ENCODE results near the gene FKRP. TPM values are rescaled to one million over a fixed set of nuclear protein-coding genes. Genes with fewer than 3 reads are reported as not detected.

The FKRP gene
- total RNA-seq, 1 donor from 2014 or later: 37.7 TPM

DNA sequence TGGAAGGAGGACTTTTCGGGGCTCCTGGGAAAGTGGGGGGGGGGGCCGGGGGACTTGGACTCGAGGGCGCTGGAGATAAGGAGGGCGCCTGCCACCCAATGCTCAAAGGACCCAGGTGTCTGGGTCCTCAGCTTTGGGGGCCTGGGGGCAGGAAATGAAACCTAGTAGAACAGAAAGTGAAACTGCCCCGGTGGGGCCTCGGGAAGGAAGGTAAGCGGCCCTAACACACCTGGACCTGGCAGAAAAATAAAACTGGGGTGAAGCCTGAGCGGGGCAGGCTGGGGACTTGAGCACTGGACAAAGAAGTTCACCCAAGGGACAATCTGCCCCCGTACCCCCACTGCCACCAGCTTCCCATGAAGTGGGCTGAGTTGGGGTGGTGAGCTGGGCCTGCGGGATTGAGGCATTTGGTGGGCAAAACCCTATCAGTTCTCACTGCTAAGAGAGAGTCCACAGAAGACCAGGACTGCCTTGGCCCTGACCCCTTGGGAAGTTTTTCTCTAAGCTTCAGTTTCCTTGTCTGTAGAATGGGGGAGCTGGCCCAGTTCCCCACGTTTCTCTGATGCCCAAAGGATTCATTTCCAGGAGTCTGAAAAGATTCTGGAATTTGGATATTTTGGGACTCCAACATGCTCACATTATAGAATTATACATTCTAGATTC lies 31.3 kb upstream of the FKRP start:
- no peak for DNase-seq (ENCODE audit: extremely low spot score, unreplicated experiment)
- H3K4me1 Mint-ChIP-seq (ENCODE audit: unreplicated experiment): peaks cover 30% of the 10 kb centered on the region
- H3K27ac Mint-ChIP-seq (ENCODE audit: unreplicated experiment): peak overlapping the region; percentile 93
- no peaks in the 10 kb centered on the region for H3K27me3 Mint-ChIP-seq (ENCODE audit: unreplicated experiment)
- TF ChIP-seq, protein P1, sequence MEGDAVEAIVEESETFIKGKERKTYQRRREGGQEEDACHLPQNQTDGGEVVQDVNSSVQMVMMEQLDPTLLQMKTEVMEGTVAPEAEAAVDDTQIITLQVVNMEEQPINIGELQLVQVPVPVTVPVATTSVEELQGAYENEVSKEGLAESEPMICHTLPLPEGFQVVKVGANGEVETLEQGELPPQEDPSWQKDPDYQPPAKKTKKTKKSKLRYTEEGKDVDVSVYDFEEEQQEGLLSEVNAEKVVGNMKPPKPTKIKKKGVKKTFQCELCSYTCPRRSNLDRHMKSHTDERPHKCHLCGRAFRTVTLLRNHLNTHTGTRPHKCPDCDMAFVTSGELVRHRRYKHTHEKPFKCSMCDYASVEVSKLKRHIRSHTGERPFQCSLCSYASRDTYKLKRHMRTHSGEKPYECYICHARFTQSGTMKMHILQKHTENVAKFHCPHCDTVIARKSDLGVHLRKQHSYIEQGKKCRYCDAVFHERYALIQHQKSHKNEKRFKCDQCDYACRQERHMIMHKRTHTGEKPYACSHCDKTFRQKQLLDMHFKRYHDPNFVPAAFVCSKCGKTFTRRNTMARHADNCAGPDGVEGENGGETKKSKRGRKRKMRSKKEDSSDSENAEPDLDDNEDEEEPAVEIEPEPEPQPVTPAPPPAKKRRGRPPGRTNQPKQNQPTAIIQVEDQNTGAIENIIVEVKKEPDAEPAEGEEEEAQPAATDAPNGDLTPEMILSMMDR (IDR thresholded peaks at IDR 0.05): no peak
- H3K9me3 Mint-ChIP-seq (ENCODE audit: unreplicated experiment): no peaks in the 10 kb centered on the region
- peak overlapping the region; percentile 93 for H3K4me3 Mint-ChIP-seq (ENCODE audit: unreplicated experiment)
- peaks cover 3% of the 10 kb centered on the region for H3K36me3 Mint-ChIP-seq (ENCODE audit: unreplicated experiment)

DNA sequence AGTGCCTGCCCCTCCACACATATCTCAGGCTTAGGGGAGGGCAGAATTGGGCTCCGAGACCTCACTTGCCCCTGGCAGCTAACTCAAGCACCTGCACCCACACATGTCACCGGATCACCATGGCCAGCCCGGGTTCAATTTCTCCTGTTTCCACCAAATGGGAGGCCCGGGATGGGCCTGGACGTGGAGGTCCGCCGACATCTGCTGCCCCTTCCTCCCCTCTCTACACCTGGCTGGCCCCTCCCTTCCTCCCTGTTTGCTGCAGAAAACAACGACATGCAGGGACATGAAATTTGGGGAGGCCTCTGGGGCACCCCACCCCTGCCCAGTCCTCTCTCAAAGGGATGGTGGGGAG lies 30.3 kb upstream of the FKRP start:
- Mint-ChIP-seq H3K9me3 (ENCODE audit: unreplicated experiment) (no peaks in the 10 kb centered on the region), H3K27ac (ENCODE audit: unreplicated experiment) (peak overlapping the region; percentile 93), H3K27me3 (ENCODE audit: unreplicated experiment) (no peaks in the 10 kb centered on the region), H3K4me3 (ENCODE audit: unreplicated experiment) (peak overlapping the region; percentile 93), H3K36me3 (ENCODE audit: unreplicated experiment) (peaks cover 3% of the 10 kb centered on the region), H3K4me1 (ENCODE audit: unreplicated experiment) (peaks cover 30% of the 10 kb centered on the region)
- TF ChIP-seq, protein P1 (IDR thresholded peaks at IDR 0.05): no peak
- no peak for DNase-seq (ENCODE audit: extremely low spot score, unreplicated experiment)

DNA sequence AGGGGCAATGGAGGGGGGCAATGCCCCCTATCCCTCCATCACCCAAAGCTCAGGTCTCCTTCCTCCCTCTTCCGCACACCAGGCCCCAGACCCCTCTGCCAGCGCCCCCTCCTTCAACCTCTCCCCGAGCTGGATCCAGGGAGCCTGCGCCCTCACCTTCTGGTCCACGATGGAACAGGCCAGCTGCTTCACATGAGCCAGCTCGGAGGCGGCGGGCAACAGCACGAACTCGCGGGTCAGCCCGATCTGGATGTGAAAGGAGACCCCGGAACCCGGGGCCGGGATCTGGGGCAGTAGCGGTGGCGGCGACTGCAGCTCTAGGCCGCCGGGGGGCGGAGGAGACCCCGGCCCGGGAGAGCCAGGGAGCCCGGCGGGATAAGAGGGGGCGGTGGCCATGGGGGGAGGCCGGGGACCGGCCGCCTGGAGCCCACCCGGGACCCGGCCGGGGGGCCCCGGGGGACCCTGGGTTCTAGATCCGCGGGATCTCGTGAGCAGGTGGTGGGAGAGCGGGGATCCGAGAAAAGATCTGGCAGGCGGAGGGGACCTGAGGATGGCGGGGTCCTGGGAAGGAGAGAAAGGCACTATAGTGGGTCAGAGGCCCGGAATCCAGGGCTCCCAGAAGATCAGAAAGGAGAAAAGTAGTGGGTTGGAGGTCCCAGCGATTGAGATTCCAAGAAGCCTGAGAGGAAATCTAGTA lies 29.7 kb upstream of the FKRP start:
- TF ChIP-seq, protein P1 (IDR thresholded peaks at IDR 0.05): peak; percentile 31
- DNase-seq (ENCODE audit: extremely low spot score, unreplicated experiment): no peak
- Mint-ChIP-seq H3K4me3 (ENCODE audit: unreplicated experiment) (peak overlapping the region; percentile 93), H3K27me3 (ENCODE audit: unreplicated experiment) (no peaks in the 10 kb centered on the region), H3K9me3 (ENCODE audit: unreplicated experiment) (no peaks in the 10 kb centered on the region), H3K36me3 (ENCODE audit: unreplicated experiment) (peaks cover 4% of the 10 kb centered on the region), H3K27ac (ENCODE audit: unreplicated experiment) (peak overlapping the region; percentile 93), H3K4me1 (ENCODE audit: unreplicated experiment) (peaks cover 30% of the 10 kb centered on the region)

DNA sequence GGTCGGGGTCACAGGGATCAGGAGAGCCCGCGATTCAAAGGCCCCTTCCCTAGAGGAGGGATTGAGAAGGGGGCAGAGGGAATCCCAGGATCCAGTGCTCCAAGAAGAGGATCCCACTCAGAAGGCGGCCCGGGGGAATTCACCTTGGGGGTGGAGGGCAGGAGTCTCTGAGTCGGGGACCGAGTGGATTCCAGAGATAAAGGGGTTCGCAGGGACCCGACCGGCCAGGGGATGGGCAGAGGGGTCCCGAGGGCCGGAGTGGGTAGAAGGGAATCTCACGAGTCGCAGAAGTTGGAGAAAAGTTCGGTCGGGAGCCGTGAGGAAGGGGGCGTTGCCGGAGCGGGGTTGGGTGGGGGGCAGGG lies 29.2 kb upstream of the FKRP start:
- Mint-ChIP-seq H3K4me1 (ENCODE audit: unreplicated experiment) (peaks cover 30% of the 10 kb centered on the region), H3K4me3 (ENCODE audit: unreplicated experiment) (peak overlapping the region; percentile 93), H3K27ac (ENCODE audit: unreplicated experiment) (peak overlapping the region; percentile 93), H3K9me3 (ENCODE audit: unreplicated experiment) (no peaks in the 10 kb centered on the region), H3K36me3 (ENCODE audit: unreplicated experiment) (peaks cover 9% of the 10 kb centered on the region), H3K27me3 (ENCODE audit: unreplicated experiment) (no peaks in the 10 kb centered on the region)
- TF ChIP-seq, protein P1 (IDR thresholded peaks at IDR 0.05): no peak
- no peak for DNase-seq (ENCODE audit: extremely low spot score, unreplicated experiment)

DNA sequence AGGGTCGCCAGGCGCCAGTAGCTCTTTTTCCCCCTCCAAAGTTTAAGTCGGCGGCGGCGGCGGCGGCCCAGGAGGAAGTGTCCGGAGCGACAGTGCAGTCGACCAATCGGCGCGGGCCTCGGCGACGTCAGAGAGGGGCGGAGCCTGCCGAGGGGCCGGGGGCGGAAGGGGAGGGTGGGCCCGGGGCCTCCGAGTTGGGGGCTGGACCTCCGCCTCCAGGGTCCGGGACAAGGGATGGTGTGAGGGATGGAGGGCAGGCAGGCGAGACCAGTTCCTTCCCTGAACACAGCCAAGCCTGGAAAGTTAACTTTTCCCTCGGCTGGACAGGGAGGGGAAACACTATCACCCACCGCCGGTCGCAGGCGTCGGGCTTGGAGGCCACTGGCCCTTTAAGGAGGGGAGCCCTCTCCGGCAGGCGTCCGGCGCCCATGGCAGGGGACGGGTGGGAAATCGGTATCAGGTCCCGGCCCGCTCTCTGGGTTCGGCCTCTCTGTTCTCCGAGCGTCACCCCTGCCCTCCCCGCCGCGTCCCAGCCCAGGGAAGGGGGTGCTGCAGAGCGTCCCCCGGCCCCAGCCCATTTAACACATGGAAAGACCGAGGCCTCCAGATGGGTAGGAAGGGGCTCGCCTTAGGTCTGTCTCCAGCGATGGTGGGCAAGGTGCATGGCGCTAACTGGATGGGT lies 28.7 kb upstream of the FKRP start, which contains the start of gene PRKD2:
PRKD2 (minus strand) TSS at position 81 of the 682 bp plus-strand sequence. CDS start 744 bp downstream, outside the sequence.
- Mint-ChIP-seq H3K4me3 (ENCODE audit: unreplicated experiment) (peak within 1 kb of the TSS; percentile 93), H3K9me3 (ENCODE audit: unreplicated experiment) (no peaks in the 10 kb centered on the region), H3K4me1 (ENCODE audit: unreplicated experiment) (peaks cover 30% of the 10 kb centered on the region), H3K27me3 (ENCODE audit: unreplicated experiment) (no peaks in the 10 kb centered on the region), H3K27ac (ENCODE audit: unreplicated experiment) (peak within 1 kb of the TSS; percentile 93), H3K36me3 (ENCODE audit: unreplicated experiment) (peaks cover 13% of the 10 kb centered on the region)
- peak; percentile 95 for DNase-seq (ENCODE audit: extremely low spot score, unreplicated experiment)
- TF ChIP-seq, protein P1 (IDR thresholded peaks at IDR 0.05): no peak

Data from osteocyte (in vitro differentiated cells).